Heart right ventricle (tissue), 16 donors: ENCODE results near the gene TUBG1. TPM values are rescaled to one million over a fixed set of nuclear protein-coding genes. Genes with fewer than 3 reads are reported as not detected.
"Not testable (repeated sequence)": the region's sequence is repeated elsewhere in the genome, so short reads cannot be mapped to it uniquely, and the experiment has no call there.

ENCODE experiments used
- ATAC-seq, 8 donors: fragments of 200-7000 bp; cut with Tn5 transposase; one replicate each; pipeline ENCODE4 v1.9.1; 2020; ENCODE audit warnings: mild to moderate bottlenecking in 8 of 8, moderate library complexity in 8 of 8, moderate number of reproducible peaks in 1 of 8
- DNase-seq, 2 donors: peaks; one replicate each; pipeline ENCODE4 v3.0.0-alpha.2; 2020
- H3K27ac ChIP-seq, 10 donors: fragments of 200-600 bp; sonication (generic) in 2 of 10; one replicate each; pipeline versions ENCODE4 v1.5.0 to v1.8.0; 2020 to 2022; ENCODE audit warnings: mild to moderate bottlenecking in 3 of 10
- H3K27me3 ChIP-seq, 7 donors: fragments of 200-600 bp; one replicate each; pipeline ENCODE4 v1.8.0; 2021 to 2022; ENCODE audit warnings: mild to moderate bottlenecking in 2 of 7
- H3K36me3 ChIP-seq, 9 donors: fragments of 200-600 bp; sonication (generic) in 1 of 9; one replicate each; pipeline versions ENCODE4 v1.5.0 to v1.8.0; 2020 to 2022; ENCODE audit warnings: mild to moderate bottlenecking in 2 of 9
- H3K4me1 ChIP-seq, 9 donors: fragments of 200-600 bp; sonication (generic) in 1 of 9; one replicate each; pipeline versions ENCODE4 v1.5.0 to v1.8.0; 2020 to 2022; ENCODE audit warnings: mild to moderate bottlenecking in 4 of 9
- H3K4me3 ChIP-seq, 10 donors: fragments of 200-600 bp; sonication (generic) in 2 of 10; one replicate each; pipeline versions ENCODE4 v1.5.0 to v1.8.0; 2020 to 2022; ENCODE audit warnings: mild to moderate bottlenecking in 7 of 10, moderate library complexity in 2 of 10
- H3K9me3 ChIP-seq, 11 donors: fragments of 200-600 bp in 10 of 11; sonication (generic) in 2 of 11; one replicate each; pipeline versions ENCODE4 v1.5.0 to v1.8.0; 2013 to 2022; ENCODE audit warnings: mild to moderate bottlenecking in 2 of 11, control low read depth in 1 of 11, moderate library complexity in 1 of 11
- WGBS, 2 donors: extraction: QIAGEN DNeasy Blood & Tissue Kit; methylation state at CpG; one replicate each; pipeline ENCODE4 v1.1.7; 2013; ENCODE audit warnings: inconsistent platforms in 1 of 2; 5-methylcytosine and 5-hydroxymethylcytosine counted together
- intact Hi-C, 10 donors: fragments of 100-400 bp; cut with DNase I; formaldehyde crosslinking; loops; one replicate each; pipeline versions ENCODE4 v1.11.1 to v1.14.2; 2022
- polyA plus RNA-seq, 2 donors: library from polyadenylated mRNA; stranded (reverse); fragments of 200-250 nt; gene quantifications; one replicate each; pipeline ENCODE4 v1.2.3, GENCODE V29; 2013
- total RNA-seq, 10 donors: library from RNA; stranded (reverse); fragmentation: NEBNext Ultra II Directional in 3 of 10; extraction: Animal tissue kit (Norgen Biotek cat#: 25700) in 3 of 10; gene quantifications; one replicate each; pipeline versions ENCODE4 v1.2.1 to v1.2.4, GENCODE V29; 2021 to 2023
- TF ChIP-seq, protein P1 (sequence below), 9 donors: fragments of 200-600 bp; sonication (generic) in 2 of 9; IDR thresholded peaks; one replicate each; pipeline versions ENCODE4 v1.5.0 to v1.8.0; 2021 to 2022; ENCODE audit warnings: antibody characterized with exemption in 9 of 9, mild to moderate bottlenecking in 5 of 9, moderate library complexity in 1 of 9
- donor health status: Arrhythmogenic right ventricular cardiomyopathy.
- donor health status: ischemic (EF 13 %, LVEDD 7.1; RV severe dilation, severe dysfunction).
- donor health status: healthy with polysubstance abuse.
- donor health status: DM: no; HTN: yes; CAD: no.
- donor health status: DM: no; HTN: no; CAD: no.
- donor health status: ischemic (EF 25% LVEDD 6.9; RV normal size, moderate dysfunction).
- donor health status: ischemic (EF 25% LVEDD 5.7; RV mildly dilated, moderate dysfunction).
- donor health status: healthy.
- donor health status: DM: yes; HTN: yes; CAD: no.
- donor health status: Ischemic cardiomyopathy.
- donor health status: ischemic (EF 35%, LVEDD 5.7; RV mildly dilated, moderate dysfunction).
- donor health status: nonischemic (EF 11% LVEDD 7.7; RV severe dilation, severe dysfunction).
- donor health status: DM: yes; HTN: yes; CAD: no.
- donor health status: PGD.
- donor health status: ischemic (EF 29% LVEDD 5.4; RV normal size, mild dysfunction).
- donor health status: nonischemic (EF 23%, LVEDD 6.1; RV moderate dilation, normal function).

Gene TUBG1
- total and polyA plus RNA-seq, 12 donors = 28.2 to 107 (median 43.7) TPM

DNA sequence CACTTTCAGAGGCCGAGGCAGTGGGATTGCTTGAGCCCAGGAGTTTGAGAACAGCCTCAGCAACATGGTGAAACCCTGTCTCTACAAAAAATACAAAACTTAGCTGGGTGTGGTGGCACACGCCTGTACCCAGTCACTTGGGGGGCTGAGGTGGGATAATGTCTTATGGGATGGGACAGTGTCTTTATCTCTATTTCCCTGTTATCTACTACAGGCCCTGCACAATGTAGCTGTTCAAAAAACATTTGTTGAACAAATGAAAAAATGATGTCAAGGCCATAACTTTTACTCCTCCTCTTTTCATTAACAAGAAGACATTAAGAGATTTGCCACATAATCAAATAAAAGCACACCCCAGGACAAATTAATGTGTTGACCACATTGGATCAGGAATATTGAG lies 13.8 kb downstream of the TUBG1 start:
- no peaks in the 10 kb centered on the region for H3K36me3 ChIP-seq
- ATAC-seq (no peak), DNase-seq (no peak)
- no peak overlapping the region for H3K4me3 ChIP-seq
- no peaks in the 10 kb centered on the region for H3K9me3 ChIP-seq
- intact Hi-C loops = no loop called here
- no peak overlapping the region for H3K27ac ChIP-seq
- TF ChIP-seq, protein P1, sequence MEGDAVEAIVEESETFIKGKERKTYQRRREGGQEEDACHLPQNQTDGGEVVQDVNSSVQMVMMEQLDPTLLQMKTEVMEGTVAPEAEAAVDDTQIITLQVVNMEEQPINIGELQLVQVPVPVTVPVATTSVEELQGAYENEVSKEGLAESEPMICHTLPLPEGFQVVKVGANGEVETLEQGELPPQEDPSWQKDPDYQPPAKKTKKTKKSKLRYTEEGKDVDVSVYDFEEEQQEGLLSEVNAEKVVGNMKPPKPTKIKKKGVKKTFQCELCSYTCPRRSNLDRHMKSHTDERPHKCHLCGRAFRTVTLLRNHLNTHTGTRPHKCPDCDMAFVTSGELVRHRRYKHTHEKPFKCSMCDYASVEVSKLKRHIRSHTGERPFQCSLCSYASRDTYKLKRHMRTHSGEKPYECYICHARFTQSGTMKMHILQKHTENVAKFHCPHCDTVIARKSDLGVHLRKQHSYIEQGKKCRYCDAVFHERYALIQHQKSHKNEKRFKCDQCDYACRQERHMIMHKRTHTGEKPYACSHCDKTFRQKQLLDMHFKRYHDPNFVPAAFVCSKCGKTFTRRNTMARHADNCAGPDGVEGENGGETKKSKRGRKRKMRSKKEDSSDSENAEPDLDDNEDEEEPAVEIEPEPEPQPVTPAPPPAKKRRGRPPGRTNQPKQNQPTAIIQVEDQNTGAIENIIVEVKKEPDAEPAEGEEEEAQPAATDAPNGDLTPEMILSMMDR (IDR thresholded peaks at IDR 0.05) = no peak
- H3K4me1 ChIP-seq = peaks cover 0 to 11% (median 7%) of the 10 kb centered on the region in 9 donors
- 85 to 88% methylated on average over 2 of the region's 2 CpGs for WGBS, 2 donors
- no peaks in the 10 kb centered on the region for H3K27me3 ChIP-seq

DNA sequence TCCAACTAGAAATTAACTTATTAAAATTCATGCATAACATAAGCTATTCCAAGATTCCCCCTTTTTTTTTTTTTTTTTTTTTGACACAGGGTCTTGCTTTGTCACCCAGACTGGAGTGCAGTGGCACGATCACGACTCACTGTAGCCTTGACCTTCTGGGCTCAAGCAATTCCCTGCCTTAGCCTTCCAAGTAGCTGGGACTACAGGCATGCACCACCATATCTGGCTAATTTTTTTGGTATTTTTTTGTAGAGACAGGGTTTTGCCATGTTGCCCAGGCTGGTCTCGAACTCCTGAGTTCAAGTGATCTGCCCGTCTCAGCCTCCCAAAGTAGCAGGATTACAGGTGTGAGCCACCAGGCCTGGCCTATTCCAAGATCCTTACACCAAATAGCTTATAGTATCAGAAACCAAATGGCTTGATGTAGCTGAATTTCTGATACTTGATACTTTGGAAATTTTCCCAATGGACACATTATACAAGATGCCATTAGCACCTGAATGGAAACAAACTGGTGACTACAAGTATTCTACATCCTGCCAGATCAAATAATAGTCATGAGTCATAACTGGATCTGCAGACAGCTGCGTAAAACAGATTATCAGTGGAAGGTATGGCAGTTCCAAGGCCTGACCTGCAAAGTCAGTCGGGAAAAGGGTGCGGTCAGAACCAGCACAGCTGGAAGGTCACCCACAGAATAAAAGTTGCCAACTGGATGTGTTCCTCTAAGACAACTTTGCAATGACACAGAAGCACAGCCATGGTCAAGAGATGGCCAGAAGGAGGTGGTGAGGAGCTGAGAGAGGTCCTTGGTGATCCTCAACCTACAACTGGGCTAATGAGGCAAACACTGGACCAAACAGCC lies 14.5 kb downstream of the TUBG1 start:
- TF ChIP-seq, protein P1 (IDR thresholded peaks at IDR 0.05) = no peak
- Histone ChIP-seq H3K36me3 (no peaks in the 10 kb centered on the region), H3K4me3 (no peak overlapping the region), H3K4me1 (peaks cover 0 to 4% (median 2%) of the 10 kb centered on the region in 9 donors), H3K27ac (no peak overlapping the region), H3K9me3 (no peaks in the 10 kb centered on the region), H3K27me3 (no peaks in the 10 kb centered on the region)
- intact Hi-C loops = no loop called here
- ATAC-seq = peak in 6 of 8 donors; percentile 17 to 73 (median 54)
- no peak for DNase-seq
- WGBS, 2 donors = 81 to 88% methylated on average over 7 of the region's 7 CpGs

DNA sequence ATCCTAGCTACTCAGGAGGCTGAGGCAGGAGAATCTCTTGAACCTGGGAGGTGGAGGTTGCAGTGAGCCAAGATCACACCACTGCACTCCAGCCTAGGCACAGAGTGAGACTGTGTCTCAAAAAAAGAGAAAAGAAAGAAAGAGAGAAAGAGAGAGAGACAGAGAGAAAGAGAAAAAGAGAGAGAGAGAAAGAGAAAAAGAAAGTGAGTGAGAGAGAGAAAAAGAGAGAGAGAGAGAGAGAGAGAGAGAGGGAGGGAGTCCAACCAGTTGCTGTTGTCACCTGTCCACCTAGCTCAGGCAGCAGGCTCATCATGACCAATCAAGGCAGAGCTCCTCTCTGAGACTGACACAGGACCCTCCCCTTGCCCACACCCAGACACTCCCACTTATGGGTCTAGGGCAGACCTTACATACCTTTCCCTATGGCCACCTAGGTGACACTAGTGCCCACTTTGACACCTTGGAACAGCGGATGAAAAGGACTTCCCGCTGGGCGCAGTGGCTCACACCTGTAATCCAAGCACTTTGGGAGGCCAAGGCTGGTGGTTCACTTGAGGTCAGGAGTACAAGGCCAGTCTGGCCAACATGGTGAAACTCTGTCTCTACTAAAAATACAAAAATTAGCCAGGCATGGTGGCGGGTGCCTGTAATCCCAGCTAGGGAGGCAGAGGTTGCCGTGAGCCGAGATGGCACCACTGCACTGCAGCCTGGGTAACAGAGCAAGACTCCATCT lies 17.7 kb downstream of the TUBG1 start:
- H3K9me3 ChIP-seq, H3K27me3 ChIP-seq, ATAC-seq, H3K36me3 ChIP-seq, H3K27ac ChIP-seq, intact Hi-C loops, H3K4me3 ChIP-seq, DNase-seq, H3K4me1 ChIP-seq: not testable (repeated sequence)
- whole genome bisulfite sequencing, 2 donors = 92 to 93% methylated on average over 6 of the region's 6 CpGs

DNA sequence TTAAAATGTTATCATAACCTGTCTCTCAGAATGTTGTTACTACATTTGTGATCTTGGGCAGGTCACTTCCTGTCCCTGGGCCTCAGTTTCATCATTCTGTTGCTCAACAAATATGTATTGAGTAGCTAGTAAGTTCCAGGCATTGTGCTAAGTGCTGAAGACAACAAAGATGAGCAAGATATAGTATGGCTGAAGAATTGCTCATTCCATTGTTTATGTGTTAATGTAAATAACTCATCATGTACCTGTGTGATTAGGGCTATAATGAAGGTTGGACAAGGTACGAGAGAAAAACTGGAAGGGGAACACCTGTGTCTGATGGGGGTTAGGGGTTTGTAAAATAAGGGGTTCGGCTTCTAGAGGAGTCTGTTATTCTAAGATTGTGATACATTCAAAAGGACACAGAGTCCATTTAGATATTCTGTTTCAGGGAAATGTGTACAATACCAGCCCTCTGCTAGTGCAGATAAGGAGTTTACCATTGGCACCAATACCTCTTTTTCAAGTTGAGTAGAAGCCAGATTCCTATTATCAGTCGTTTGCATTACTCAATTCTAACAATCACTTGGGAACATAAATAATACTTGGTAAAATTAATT lies 20.0 kb downstream of the TUBG1 start:
- Histone ChIP-seq H3K27ac (no peak overlapping the region), H3K27me3 (no peaks in the 10 kb centered on the region), H3K4me1 (no peaks in the 10 kb centered on the region), H3K9me3 (no peaks in the 10 kb centered on the region), H3K36me3 (no peaks in the 10 kb centered on the region), H3K4me3 (no peak overlapping the region)
- ATAC-seq (no peak), DNase-seq (no peak)
- TF ChIP-seq, protein P1 (IDR thresholded peaks at IDR 0.05) = no peak
- intact Hi-C loops = no loop called here
- 70 to 79% methylated on average over 3 of the region's 3 CpGs for WGBS, 2 donors
